ENCODE data around the gene RUVBL1. TPM values are rescaled to one million over a fixed set of nuclear protein-coding genes. Genes with fewer than 3 reads are reported as not detected.

RUVBL1 gene
- total RNA-seq, 4 donors from 2014 or later = 16.3 to 35.6 (median 28.3) TPM

DNA sequence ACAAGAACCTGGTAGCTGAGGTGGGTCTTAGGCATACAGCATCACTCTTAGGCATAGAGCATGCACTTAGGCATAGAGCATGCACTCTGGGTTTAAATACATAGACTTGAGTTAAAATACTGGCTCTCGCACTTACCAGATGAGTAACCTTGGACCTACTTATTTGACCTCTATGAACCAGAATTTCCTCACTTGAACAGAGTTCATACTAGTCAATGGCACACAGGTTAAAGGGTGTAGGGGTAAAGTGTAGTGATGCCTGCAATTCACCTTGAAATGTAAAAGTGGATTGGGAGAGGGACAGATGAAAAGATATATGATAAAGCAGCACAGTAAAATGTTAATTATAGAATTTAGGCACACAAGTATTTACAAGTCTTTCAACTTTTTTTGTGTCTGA is 1.6 kb downstream of the RUVBL1 start:
- TF ChIP-seq POLR2AphosphoS5 (IDR thresholded peaks at IDR 0.05) (no peak), POLR2A (IDR thresholded peaks at IDR 0.05) (no peak), EP300 (IDR thresholded peaks at IDR 0.05) (no peak)
- TF ChIP-seq, protein P1, sequence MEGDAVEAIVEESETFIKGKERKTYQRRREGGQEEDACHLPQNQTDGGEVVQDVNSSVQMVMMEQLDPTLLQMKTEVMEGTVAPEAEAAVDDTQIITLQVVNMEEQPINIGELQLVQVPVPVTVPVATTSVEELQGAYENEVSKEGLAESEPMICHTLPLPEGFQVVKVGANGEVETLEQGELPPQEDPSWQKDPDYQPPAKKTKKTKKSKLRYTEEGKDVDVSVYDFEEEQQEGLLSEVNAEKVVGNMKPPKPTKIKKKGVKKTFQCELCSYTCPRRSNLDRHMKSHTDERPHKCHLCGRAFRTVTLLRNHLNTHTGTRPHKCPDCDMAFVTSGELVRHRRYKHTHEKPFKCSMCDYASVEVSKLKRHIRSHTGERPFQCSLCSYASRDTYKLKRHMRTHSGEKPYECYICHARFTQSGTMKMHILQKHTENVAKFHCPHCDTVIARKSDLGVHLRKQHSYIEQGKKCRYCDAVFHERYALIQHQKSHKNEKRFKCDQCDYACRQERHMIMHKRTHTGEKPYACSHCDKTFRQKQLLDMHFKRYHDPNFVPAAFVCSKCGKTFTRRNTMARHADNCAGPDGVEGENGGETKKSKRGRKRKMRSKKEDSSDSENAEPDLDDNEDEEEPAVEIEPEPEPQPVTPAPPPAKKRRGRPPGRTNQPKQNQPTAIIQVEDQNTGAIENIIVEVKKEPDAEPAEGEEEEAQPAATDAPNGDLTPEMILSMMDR (IDR thresholded peaks at IDR 0.05) = no peak
- no peaks in the 10 kb centered on the region for H3K9me3 ChIP-seq
- H3K27me3 ChIP-seq = no peaks in the 10 kb centered on the region
- H3K27ac ChIP-seq = no peak overlapping the region
- H3K4me3 ChIP-seq = no peak overlapping the region
- 100% methylated on average over 1 of the region's 1 CpG for WGBS
- no peak for DNase-seq (ENCODE audit: low spot score in 2 of 2)
- H3K4me1 ChIP-seq = peaks cover 12% of the 10 kb centered on the region
- peaks cover 4% of the 10 kb centered on the region for H3K36me3 ChIP-seq

DNA sequence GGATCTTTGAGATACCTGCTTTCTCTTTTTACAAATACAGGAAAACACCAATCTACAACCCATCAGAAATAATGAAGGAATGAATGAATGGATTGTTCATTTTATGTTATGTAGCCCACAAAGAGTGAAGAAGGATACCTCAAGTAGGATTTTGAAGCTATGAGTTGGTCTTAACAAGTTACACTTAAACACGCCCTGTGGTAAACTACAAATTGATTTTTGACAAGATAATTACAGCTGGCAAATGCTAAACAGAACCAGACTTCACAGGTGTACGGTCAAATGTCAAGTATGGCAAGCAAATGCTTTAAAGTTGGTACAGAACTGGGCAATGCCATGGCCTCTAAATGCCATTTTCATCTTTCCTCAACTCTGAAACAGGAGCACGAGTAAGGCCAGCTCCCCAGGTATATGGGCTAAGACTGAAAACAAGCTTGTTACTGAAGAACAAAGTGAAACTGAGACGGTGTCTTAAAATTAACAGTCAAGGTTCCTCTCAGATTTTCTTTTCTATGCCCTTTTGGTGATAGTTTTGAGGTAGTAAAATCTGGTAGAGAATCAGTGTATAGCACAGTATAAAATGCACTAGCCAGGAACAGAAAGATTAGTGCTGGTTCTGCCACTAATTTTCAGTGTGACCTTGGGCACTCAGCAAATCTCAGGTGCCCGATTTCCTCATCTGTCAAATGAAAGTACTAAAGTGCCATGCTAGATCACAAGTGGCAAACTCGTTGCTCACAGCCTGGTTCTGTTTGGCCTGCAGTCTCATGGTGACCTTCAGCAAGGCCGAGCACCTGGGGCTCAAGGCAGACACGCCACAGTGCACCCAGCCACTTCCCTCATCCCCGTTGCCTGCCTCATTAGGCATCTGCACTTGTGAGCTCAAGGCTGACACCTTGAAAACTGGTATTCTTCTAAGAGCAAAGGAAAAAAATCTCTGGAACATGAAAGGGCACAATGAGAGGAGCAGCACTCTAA is 9.5 kb downstream of the RUVBL1 start:
- no peaks in the 10 kb centered on the region for H3K9me3 ChIP-seq
- 79% methylated on average over 9 of the region's 9 CpGs for WGBS
- no peak for DNase-seq (ENCODE audit: low spot score in 2 of 2)
- no peak overlapping the region for H3K27ac ChIP-seq
- no peak for TF ChIP-seq POLR2A (IDR thresholded peaks at IDR 0.05)
- TF ChIP-seq POLR2AphosphoS5 (IDR thresholded peaks at IDR 0.05) = no peak
- no peak for TF ChIP-seq EP300 (IDR thresholded peaks at IDR 0.05)
- TF ChIP-seq, protein P1 (IDR thresholded peaks at IDR 0.05) = no peak
- H3K4me3 ChIP-seq = no peak overlapping the region
- peaks cover 27% of the 10 kb centered on the region for H3K36me3 ChIP-seq
- no peaks in the 10 kb centered on the region for H3K4me1 ChIP-seq
- H3K27me3 ChIP-seq = no peaks in the 10 kb centered on the region

DNA sequence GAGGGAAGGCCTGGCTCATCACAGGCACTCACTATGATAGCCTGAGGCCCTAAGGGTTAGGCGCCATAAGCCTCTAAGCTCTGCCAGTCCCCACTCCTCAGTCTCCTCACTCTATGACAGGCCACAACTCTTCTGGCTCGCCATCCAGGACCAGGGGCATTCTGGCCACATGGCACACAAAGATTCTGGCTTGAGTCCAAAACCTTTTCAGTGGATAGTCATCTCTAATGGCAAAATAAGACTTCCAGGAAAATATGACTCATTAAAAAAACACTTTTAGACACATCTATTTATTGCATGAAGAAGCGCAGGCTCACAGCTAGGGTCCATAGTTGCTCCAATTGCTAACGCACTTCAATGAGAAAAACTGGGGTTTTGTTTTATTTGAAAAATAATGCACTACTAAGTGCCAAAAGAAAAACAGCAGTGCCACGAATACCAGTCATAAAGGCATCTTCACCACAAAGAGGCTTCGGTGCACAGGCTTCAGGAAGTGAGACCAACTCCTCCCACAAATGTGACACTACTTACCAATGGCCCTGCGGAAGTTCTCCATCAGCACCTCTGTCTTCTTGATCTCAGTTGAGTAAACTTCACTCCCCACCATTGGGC is 11.1 kb downstream of the RUVBL1 start:
- H3K27me3 ChIP-seq = no peaks in the 10 kb centered on the region
- TF ChIP-seq POLR2A (IDR thresholded peaks at IDR 0.05) (no peak), EP300 (IDR thresholded peaks at IDR 0.05) (no peak), POLR2AphosphoS5 (IDR thresholded peaks at IDR 0.05) (no peak)
- TF ChIP-seq, protein P1 (IDR thresholded peaks at IDR 0.05) = no peak
- DNase-seq (ENCODE audit: low spot score in 2 of 2) = no peak
- no peak overlapping the region for H3K27ac ChIP-seq
- 78% methylated on average over 7 of the region's 7 CpGs for WGBS
- no peaks in the 10 kb centered on the region for H3K4me1 ChIP-seq
- peaks cover 32% of the 10 kb centered on the region for H3K36me3 ChIP-seq
- H3K4me3 ChIP-seq = no peak overlapping the region
- no peaks in the 10 kb centered on the region for H3K9me3 ChIP-seq

DNA sequence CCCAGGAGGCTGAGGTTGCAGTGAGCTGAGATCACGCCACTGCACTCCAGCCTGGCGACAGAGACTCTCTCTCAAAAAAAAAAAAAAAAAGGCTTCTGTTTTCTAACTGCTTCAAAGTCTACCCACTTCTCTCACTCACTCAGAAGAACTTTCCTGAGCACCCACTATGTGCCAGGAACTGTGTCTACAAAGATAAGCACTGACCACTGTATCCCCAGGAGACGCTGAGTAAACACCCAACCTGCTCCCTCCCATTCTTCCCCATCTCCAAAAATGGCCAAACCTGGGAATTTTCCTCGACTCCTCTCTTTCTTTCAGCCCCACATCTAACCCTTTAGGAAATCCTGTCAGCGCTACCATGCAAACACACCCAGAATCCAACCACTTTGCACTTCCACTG is 12.5 kb downstream of the RUVBL1 start:
- Histone ChIP-seq H3K4me3 (no peak overlapping the region), H3K4me1 (no peaks in the 10 kb centered on the region), H3K9me3 (no peaks in the 10 kb centered on the region), H3K27me3 (no peaks in the 10 kb centered on the region), H3K36me3 (peaks cover 25% of the 10 kb centered on the region), H3K27ac (no peak overlapping the region)
- DNase-seq (ENCODE audit: low spot score in 2 of 2) = no peak
- no peak for TF ChIP-seq EP300 (IDR thresholded peaks at IDR 0.05)
- WGBS = 96% methylated on average over 5 of the region's 5 CpGs

DNA sequence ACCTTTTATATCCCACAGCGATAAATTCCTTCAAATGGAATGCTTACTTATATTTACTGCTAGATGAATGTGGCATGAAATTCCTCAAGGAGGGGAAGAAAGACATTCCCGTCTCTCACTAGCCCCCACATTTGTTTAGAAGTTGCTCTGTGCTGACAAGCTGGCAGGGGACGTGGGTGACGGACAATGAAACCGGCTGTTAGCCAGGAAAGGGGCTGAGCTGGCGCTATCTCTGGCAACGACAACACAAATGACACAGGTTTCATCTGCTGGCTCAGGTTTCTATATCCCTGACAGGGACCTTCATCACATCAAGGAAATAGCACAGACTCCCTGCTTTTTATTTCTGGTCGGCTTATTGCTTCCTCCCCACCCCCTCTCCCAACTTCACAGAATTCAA is 15.8 kb downstream of the RUVBL1 start:
- Histone ChIP-seq H3K4me3 (no peak overlapping the region), H3K36me3 (peaks cover 20% of the 10 kb centered on the region), H3K27me3 (no peaks in the 10 kb centered on the region), H3K4me1 (no peaks in the 10 kb centered on the region), H3K27ac (no peak overlapping the region), H3K9me3 (no peaks in the 10 kb centered on the region)
- TF ChIP-seq EP300 (IDR thresholded peaks at IDR 0.05) = no peak
- TF ChIP-seq, protein P1 (IDR thresholded peaks at IDR 0.05) = no peak
- no peak for TF ChIP-seq POLR2AphosphoS5 (IDR thresholded peaks at IDR 0.05)
- no peak for TF ChIP-seq POLR2A (IDR thresholded peaks at IDR 0.05)
- no peak for DNase-seq (ENCODE audit: low spot score in 2 of 2)
- 77% methylated on average over 8 of the region's 8 CpGs for WGBS
